Measurements from ENCODE around the gene EPM2AIP1.

DNA sequence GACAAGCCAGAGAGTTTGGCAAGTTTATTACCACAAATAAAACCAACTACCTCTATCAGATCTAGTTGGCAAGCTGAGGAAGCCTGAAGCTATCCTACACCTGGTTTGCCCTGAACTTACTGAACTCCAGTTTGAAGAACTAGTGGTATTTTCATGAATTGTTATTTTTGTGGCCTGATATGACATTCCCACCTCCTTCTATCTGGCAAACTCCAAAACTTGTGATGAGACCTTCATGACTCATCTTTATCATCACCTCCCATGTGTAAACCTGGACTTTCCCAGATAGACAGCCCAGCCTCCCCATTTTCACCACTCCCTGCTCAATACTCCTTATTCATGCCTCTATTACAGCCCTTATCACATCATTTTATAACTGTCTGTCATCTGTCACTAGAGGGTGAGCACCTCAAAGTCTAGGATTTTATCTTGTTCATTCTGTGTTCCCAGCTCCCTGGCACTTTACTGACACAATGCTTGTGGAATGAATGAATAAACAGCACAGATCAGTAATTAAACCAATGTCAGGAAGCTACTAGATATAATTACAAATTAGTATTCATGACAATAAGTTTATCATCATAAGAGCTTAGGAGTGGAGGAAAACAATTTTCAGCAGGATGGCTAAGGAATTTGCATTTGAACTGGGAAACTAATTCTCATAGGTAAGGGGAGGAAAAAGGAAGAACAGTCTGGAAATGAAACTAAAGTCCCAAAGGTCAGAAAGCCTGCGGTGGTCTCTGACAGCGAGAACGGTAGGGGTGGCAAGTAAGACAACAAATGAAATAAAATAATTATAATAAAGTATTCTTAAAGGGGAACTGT, 34.9 kb downstream of the EPM2AIP1 start:
- TF ChIP-seq EZH2 (IDR thresholded peaks at IDR 0.05; ENCODE audit: insufficient read depth, poor library complexity, severe bottlenecking) = no peak
- no peak for TF ChIP-seq EZH2phosphoT487 (IDR thresholded peaks at IDR 0.05; ENCODE audit: insufficient read depth, low read depth)
